H9 (cell line): ENCODE results near the gene CAB39L. TPM values are rescaled to one million over a fixed set of nuclear protein-coding genes. Genes with fewer than 3 reads are reported as not detected.

Experiments used
- DNase-seq: peaks from one replicate; pipeline ENCODE4 v3.0.0-alpha.2; 2017
- H2AFZ ChIP-seq: one replicate; pipeline ENCODE4 v1.6.1; 2013; ENCODE audit warnings: mild to moderate bottlenecking, low read length, control low read depth, moderate library complexity
- H2AK5ac ChIP-seq: 2 replicates; pipeline ENCODE4 v1.6.1; 2013; ENCODE audit warnings: low read length, control low read depth, mixed read lengths; ENCODE audit not compliant: insufficient read length
- H2BK120ac ChIP-seq: one replicate; pipeline ENCODE4 v1.6.1; 2013; ENCODE audit warnings: low read depth, mild to moderate bottlenecking, low read length, control low read depth, inconsistent platforms; ENCODE audit not compliant: poor library complexity, severe bottlenecking
- H2BK12ac ChIP-seq: 2 replicates; pipeline ENCODE4 v1.6.1; 2013; ENCODE audit warnings: low read length, control low read depth, mixed read lengths, low read depth; ENCODE audit not compliant: insufficient read length
- H2BK15ac ChIP-seq: 2 replicates; pipeline ENCODE4 v1.6.1; 2013; ENCODE audit warnings: low read depth, low read length, control low read depth
- H2BK20ac ChIP-seq: one replicate; pipeline ENCODE4 v1.6.1; 2013; ENCODE audit warnings: low read depth, mild to moderate bottlenecking, low read length, control low read depth, inconsistent platforms; ENCODE audit not compliant: poor library complexity, severe bottlenecking
- H2BK5ac ChIP-seq: 2 replicates; pipeline ENCODE4 v1.6.1; 2013; ENCODE audit warnings: low read length, control low read depth, mixed read lengths; ENCODE audit not compliant: insufficient read length
- H3K14ac ChIP-seq: 2 replicates; pipeline ENCODE4 v1.6.1; 2013; ENCODE audit warnings: low read length, control low read depth; ENCODE audit not compliant: insufficient read depth
- H3K18ac ChIP-seq: 2 replicates; pipeline ENCODE4 v1.6.1; 2013; ENCODE audit warnings: low read depth, mild to moderate bottlenecking, mixed read lengths, low read length, control low read depth; ENCODE audit not compliant: insufficient read length
- H3K23ac ChIP-seq: 2 replicates; pipeline ENCODE4 v1.6.1; 2013; ENCODE audit warnings: low read length, control low read depth, mixed read lengths, low read depth; ENCODE audit not compliant: insufficient read length
- H3K23me2 ChIP-seq: 2 replicates; pipeline ENCODE4 v1.6.1; 2013; ENCODE audit warnings: low read depth, mild to moderate bottlenecking, mixed read lengths, low read length, control low read depth; ENCODE audit not compliant: insufficient read length, poor library complexity, severe bottlenecking
- H3K27ac ChIP-seq: 2 replicates; pipeline ENCODE4 v1.5.1; 2013; ENCODE audit warnings: low read length, control low read depth, mixed read lengths, low read depth; ENCODE audit not compliant: insufficient read length
- H3K27me3 ChIP-seq: 2 replicates; pipeline ENCODE4 v1.6.1; 2013; ENCODE audit warnings: low read length, control low read depth, inconsistent platforms; ENCODE audit not compliant: insufficient read depth
- H3K4ac ChIP-seq: 2 replicates; pipeline ENCODE4 v1.6.1; 2013; ENCODE audit warnings: low read depth, mild to moderate bottlenecking, control low read depth, inconsistent platforms, low read length, moderate library complexity
- H3K4me1 ChIP-seq: 2 replicates; pipeline ENCODE4 v1.6.1; 2013; ENCODE audit warnings: low read length, control low read depth, inconsistent platforms; ENCODE audit not compliant: insufficient read depth
- H3K4me2 ChIP-seq: 2 replicates; pipeline ENCODE4 v1.6.1; 2013; ENCODE audit warnings: low read length, control low read depth, mixed read lengths; ENCODE audit not compliant: insufficient read length, insufficient read depth
- H3K56ac ChIP-seq: 2 replicates; pipeline ENCODE4 v1.6.1; 2013; ENCODE audit warnings: low read depth, mild to moderate bottlenecking, mixed read lengths, low read length, control low read depth; ENCODE audit not compliant: insufficient read length
- H3K79me1 ChIP-seq: 2 replicates; pipeline ENCODE4 v1.6.1; 2013; ENCODE audit warnings: low read depth, mild to moderate bottlenecking, moderate library complexity, low read length, control low read depth, inconsistent platforms; ENCODE audit not compliant: insufficient read depth, poor library complexity, severe bottlenecking
- H3K79me2 ChIP-seq: 2 replicates; pipeline ENCODE4 v1.6.1; 2013; ENCODE audit warnings: low read length, control low read depth, inconsistent platforms; ENCODE audit not compliant: insufficient read depth
- H3K9ac ChIP-seq: 2 replicates; pipeline ENCODE4 v1.6.1; 2013; ENCODE audit warnings: low read length, control low read depth, mixed read lengths; ENCODE audit not compliant: insufficient read length; ENCODE audit errors: extremely low read depth
- H3K9me3 ChIP-seq: one replicate; pipeline ENCODE4 v1.6.1; 2013; ENCODE audit warnings: low read depth, low read length, inconsistent platforms; ENCODE audit not compliant: control insufficient read depth
- H3T11ph ChIP-seq: one replicate; pipeline ENCODE4 v1.6.1; 2013; ENCODE audit warnings: mild to moderate bottlenecking, low read length, control low read depth, inconsistent platforms
- H4K20me1 ChIP-seq: one replicate; pipeline ENCODE4 v1.6.1; 2013; ENCODE audit not compliant: control insufficient read depth, insufficient read length, insufficient read depth
- H4K5ac ChIP-seq: 2 replicates; pipeline ENCODE4 v1.6.1; 2013; ENCODE audit warnings: low read depth, mild to moderate bottlenecking, mixed read lengths, low read length, control low read depth; ENCODE audit not compliant: insufficient read length
- H4K8ac ChIP-seq: replicated peaks from 2 replicates; pipeline ENCODE4 v1.6.1; 2013; ENCODE audit warnings: low read length, control low read depth, mixed read lengths, low read depth; ENCODE audit not compliant: insufficient read length
- H4K91ac ChIP-seq: 2 replicates; pipeline ENCODE4 v1.6.1; 2013; ENCODE audit warnings: low read depth, mild to moderate bottlenecking, moderate library complexity, mixed read lengths, low read length, control low read depth; ENCODE audit not compliant: insufficient read length
- H3K27ac Mint-ChIP-seq, 3 experiments: 2 replicates in 2 of 3; 3 replicates in 1 of 3; pipeline ENCODE4 v1.8.0; 2020 to 2021; ENCODE audit warnings: mixed read lengths in 3 of 3, mild to moderate bottlenecking in 1 of 3, moderate library complexity in 1 of 3
- H3K27me3 Mint-ChIP-seq: 2 replicates; pipeline ENCODE4 v1.8.0; 2021; ENCODE audit warnings: low read depth, mild to moderate bottlenecking, moderate library complexity, mixed read lengths
- H3K36me3 Mint-ChIP-seq, 3 experiments: 2 replicates in 2 of 3; 3 replicates in 1 of 3; pipeline ENCODE4 v1.8.0; 2020 to 2021; ENCODE audit warnings: low read depth in 3 of 3, mixed read lengths in 3 of 3; ENCODE audit not compliant: insufficient read depth in 1 of 3
- H3K4me1 Mint-ChIP-seq, 2 experiments: 2 replicates each; pipeline ENCODE4 v1.8.0; 2020; ENCODE audit warnings: mixed read lengths in 2 of 2
- H3K4me3 Mint-ChIP-seq, 2 experiments: 2 replicates in 1 of 2; 3 replicates in 1 of 2; pipeline ENCODE4 v1.8.0; 2020 to 2021; ENCODE audit warnings: mild to moderate bottlenecking in 2 of 2, mixed read lengths in 2 of 2, moderate library complexity in 1 of 2
- H3K9me3 Mint-ChIP-seq, 2 experiments: 2 replicates in 1 of 2; 3 replicates in 1 of 2; pipeline ENCODE4 v1.8.0; 2020; ENCODE audit warnings: mild to moderate bottlenecking in 2 of 2, mixed read lengths in 2 of 2, moderate library complexity in 1 of 2
- CTCF ChIP-seq: fragments of 200-600 bp; sonication (generic); conservative IDR thresholded peaks from 3 replicates; pipeline ENCODE4 v1.8.0; 2021; ENCODE audit warnings: antibody characterized with exemption, mild to moderate bottlenecking
- WGBS: extraction: QIAGEN DNeasy Blood & Tissue Kit; methylation state at CpG from one replicate; pipeline ENCODE4 v1.1.7; 2013; ENCODE audit warnings: missing lambda C conversion rate, low lambda C conversion rate, mixed read lengths; ENCODE audit not compliant: insufficient read length; ENCODE audit errors: extremely low coverage; 5-methylcytosine and 5-hydroxymethylcytosine counted together
- total RNA-seq: library from RNA; stranded (reverse); gene quantifications from 2 replicates; pipeline ENCODE4 v1.2.1, GENCODE V29; 2021

CAB39L gene
- total RNA-seq, 1 experiment from 2014 or later, result 6.0 TPM

GRCh38 chr13:49323344-49323743 is 120.5 kb downstream of the CAB39L start:
- Histone ChIP-seq H3K27ac (no peak overlapping the region), H2BK120ac (no peak overlapping the region), H3K56ac (no peak overlapping the region), H4K91ac (no peak overlapping the region), H2BK12ac (no peak overlapping the region), H3K4me1 (no peaks in the 10 kb centered on the region), H2BK20ac (no peak overlapping the region), H3K14ac (no peak overlapping the region), H3K18ac (no peak overlapping the region), H4K8ac (no peak overlapping the region), H3K27me3 (no peaks in the 10 kb centered on the region), H2AFZ (no peak overlapping the region), H3K79me2 (no peaks in the 10 kb centered on the region), H3T11ph (no peak overlapping the region), H4K5ac (no peak overlapping the region), H2BK5ac (no peak overlapping the region), H3K4me2 (no peak overlapping the region), H3K23ac (no peak overlapping the region), H2BK15ac (no peak overlapping the region), H2AK5ac (no peak overlapping the region), H4K20me1 (no peaks in the 10 kb centered on the region), H3K4ac (no peak overlapping the region), H3K79me1 (no peaks in the 10 kb centered on the region), H3K23me2 (no peaks in the 10 kb centered on the region), H3K9ac (no peak overlapping the region), H3K9me3 (no peaks in the 10 kb centered on the region)
- Mint-ChIP-seq H3K27me3 (no peaks in the 10 kb centered on the region), H3K4me1 (no peaks in the 10 kb centered on the region), H3K4me3 (no peak overlapping the region), H3K27ac (no peak overlapping the region; a peak in 1 of 7 replicates), H3K9me3 (no peaks in the 10 kb centered on the region), H3K36me3 (no peaks in the 10 kb centered on the region)
- no peak for DNase-seq
- no CpG with 5 or more reads among the region's 7 CpGs for WGBS
- no peak for TF ChIP-seq CTCF
